Stimulated activated CD4-positive, alpha-beta T cell treated with anti-CD3 and anti-CD28 coated beads, Interleukin-1b, Interleukin-23, amount 100 ng/mL, for 4 hours (primary cell): ENCODE measurements around the gene NUTF2.
"Not testable (repeated sequence)": the region's sequence is repeated elsewhere in the genome, so short reads cannot be mapped to it uniquely, and the experiment has no call there.

Source experiments
- DNase-seq, 2 donors: peaks; one replicate each; pipeline ENCODE4 v3.0.0-alpha.2; 2020; ENCODE audit warnings: low read depth in 2 of 2

The NUTF2 gene

GRCh38 chr16:67864044-67864443 is 17.3 kb downstream of the NUTF2 start:
- not testable (repeated sequence) for DNase-seq

- DNase-seq = no peak
These were observed 17.9 kb downstream of the NUTF2 start for GRCh38 chr16:67864594-67864993.

DNA sequence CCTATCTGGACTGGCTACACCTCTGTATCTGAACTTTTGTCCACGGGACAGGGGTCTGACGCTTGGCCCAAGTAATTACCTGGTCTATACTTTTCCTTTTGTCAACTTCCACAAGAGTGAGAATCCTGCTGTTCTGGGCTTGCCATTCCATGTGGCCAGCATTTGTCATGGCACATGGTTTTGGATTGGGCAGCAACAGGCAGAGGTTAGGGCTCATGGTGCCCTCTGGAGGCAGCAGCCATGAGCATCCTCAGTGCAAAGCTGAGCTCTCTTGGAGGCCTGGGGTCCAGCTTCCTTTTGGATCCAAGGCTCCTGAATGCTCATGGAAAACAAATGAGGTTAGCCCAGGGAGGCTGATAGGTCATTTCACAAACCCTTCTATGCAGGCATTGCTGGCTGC is 18.6 kb downstream of the NUTF2 start:
- no peak for DNase-seq

- DNase-seq = no peak
These were observed 21.6 kb downstream of the NUTF2 start for GRCh38 chr16:67868290-67868689.

DNA sequence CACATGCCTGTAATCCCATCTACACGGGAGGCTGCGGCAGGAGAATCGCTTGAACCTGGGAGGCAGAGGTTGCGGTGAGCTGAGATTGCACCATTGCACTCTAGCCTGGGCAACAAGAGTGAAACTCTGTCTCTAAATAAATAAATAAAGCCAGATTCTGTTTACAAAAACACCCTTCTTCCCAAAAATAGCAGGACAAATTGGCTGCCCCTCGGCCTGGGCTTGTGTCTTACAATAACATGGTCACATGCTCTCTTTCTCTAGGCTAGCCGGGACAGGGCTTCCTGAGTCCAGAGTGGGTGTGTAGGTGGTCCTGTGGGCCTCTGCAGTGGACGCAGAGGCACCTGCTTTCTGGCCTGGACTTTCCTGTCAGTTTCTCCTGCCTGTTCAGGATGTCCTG is 22.9 kb downstream of the NUTF2 start:
- no peak for DNase-seq

DNA sequence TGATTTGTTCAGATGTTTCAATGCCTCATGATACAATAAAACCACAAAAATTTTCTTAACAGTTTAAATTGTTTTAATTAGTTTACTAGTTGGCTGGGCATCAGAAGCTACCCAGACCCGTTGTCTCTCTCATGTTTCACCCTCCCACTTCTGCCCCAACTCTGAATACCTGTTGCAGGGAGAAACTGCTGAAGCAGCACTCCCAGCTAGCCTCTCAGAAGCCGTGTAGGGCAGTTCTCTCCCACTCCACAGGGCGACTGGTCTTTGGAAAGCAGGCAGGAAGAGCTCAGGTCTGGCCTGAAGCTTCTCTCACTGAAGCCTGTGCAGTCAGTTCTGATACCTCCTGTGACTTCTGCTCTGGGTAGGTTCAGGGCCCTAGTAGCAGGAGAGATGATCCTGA is 24.5 kb downstream of the NUTF2 start:
- no peak for DNase-seq

DNA sequence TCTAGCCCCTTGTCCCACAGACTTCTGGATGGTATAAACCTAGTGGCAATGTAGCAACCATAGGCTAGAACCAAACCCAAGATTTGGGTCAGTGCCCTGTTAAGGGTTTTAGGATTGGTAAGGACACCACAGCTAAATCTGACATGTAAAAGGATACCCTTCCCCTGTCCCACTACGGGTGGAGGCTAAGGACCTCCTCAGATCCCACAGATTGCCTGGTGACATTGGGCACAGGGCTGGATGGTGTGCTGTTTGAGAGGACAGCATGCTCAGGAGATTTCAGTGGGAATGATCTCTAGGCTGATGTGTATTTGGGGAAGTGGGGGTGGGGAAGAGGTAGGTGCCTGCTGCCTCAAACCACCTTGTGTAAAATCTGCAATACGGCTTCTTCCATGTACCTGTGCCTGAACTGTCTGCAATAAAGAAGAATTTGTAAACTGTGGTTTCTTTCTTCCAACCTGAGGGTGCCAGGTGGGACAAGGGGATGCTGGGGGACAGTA is 25.4 kb downstream of the NUTF2 start:
- no peak for DNase-seq

DNA sequence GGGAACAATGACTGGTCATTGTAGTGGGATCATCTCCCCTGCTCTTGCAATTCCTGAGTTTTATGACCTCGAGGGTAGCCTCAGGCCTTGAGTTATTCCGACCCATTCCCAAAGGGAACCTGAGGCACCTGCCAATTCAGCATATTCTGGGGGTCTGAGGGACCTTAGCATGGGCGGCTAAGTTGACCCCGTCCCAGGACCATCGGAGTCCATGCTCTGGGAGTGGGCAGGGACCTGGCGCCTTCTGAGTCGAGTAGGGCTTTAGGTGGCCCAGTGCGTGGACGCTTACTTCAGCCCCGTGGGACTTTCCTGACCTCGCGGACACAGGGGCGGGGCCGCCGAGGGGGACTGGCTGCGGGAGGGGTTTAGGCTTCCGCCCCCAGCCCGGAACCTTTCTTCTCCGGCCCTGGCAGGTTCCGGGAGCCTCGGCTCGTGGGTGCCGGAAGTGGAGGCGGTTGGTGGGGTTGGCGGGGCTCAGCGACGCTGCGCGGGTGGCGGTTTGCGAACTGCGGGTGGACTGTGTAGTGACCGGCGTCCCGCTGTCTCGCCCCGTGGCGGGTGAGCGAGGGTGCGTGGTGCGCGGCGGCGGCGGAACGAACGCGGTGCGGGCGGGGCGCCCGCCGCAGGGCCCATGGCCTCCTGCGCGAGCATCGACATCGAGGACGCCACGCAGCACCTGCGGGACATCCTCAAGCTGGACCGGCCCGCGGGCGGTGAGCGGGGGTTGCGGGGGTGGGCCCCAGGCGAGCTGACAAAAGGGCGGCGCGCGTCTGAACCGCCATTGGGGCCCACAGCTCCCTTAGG is 26.1 kb downstream of the NUTF2 start, which contains the start of gene EDC4:
EDC4 (plus strand) TSS at position 422 of the 804 bp plus-strand sequence; CDS start at position 632, 210 bp downstream.
- DNase-seq = peak; percentile 82 to 84

DNA sequence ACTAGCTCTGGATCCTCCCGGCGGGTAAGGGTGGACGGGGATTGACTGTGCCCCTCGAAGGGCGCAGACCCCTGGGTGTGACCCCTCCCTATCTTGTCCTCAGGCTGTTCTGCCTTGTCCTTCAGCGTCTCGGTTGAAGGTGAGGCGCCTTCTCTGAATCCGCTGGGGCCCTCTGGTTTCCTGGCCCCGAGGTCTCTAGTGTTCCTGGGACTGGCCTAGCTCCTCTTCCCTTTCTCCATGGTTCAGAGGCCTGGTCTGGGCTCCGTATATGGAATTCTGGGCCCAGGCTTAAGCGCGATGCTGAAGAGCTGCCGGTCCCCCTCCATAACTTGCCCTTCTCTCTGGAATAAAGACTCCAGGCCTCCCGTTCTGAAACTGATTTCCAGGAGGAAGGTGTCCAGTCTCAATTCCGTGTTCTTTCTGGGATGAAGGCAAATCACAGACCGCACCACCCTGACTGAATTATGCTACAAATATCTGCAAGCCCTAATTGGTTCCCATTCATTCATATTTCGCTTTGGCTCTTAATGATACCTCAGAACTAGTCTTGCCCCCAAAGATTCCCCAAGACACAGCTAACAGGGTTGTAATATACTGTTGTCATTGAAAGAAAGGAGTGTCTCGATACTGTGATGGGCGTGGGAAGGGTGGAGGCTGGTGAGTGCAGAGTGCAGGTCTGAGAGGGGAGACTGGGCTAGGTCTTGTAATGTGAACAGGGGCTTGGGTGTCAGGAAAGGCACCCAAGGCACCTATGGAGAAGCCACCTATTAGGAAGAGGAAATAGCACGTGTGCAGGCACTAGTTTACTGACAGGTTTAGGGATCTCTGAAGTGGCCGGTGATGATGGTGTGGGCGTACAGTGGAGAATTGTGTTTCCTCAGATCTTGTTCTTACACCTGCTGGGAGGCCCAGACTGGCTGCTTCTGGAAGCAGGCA is 27.0 kb downstream of the NUTF2 start:
- DNase-seq = no peak

DNA sequence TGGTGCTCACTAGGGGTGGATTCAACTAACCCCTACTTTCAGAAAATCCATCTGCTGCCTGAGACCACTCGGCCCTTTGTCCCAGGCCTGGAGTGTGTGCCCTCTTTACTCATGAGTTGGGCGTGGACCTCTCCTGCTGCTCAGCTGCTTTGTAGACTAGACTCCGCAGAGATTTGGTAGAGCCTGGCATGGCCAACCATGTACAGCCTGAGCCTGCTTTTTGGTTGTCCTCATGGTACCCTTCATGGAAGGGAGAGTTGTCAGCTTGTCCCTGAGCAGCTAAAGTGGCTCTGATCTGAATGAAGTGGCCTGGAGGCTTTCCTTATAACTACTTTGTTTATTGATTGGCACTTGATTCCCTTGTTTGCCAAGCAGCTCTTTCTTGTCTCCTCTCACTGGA is 27.6 kb downstream of the NUTF2 start:
- no peak for DNase-seq

- DNase-seq = no peak
These were observed 30.3 kb downstream of the NUTF2 start for GRCh38 chr16:67877064-67877463.

DNA sequence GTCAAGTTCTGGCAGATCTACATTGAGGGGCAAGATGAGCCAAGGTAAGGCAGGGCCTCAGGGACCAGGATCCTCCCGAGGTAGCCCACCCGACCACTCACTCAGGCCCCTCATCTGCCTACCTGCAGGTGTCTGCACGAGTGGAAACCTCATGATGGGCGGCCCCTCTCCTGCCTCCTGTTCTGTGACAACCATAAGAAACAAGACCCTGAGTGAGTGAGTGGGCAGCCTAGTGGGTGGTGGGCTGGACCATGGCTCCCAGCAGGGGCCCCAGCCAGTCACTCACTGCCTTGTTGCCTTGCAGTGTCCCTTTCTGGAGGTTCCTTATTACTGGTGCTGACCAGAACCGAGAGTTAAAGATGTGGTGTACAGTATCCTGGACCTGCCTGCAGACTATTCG is 31.5 kb downstream of the NUTF2 start:
- no peak for DNase-seq

DNA sequence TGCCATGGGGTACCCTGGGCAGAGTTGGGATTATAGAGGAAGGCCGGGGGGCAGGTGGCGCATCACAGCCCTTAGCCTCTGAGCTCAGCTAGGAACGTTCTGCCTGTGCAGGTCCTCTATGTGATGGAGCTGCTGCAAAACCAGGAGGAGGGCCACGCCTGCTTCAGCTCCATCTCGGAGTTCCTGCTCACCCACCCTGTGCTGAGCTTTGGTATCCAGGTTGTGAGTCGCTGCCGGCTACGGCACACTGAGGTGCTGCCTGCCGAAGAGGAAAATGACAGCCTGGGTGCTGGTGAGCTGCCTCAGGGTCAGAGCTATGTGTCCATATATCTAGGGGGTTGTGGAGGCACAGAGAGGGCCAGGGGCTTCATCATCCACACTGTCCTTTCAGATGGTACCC is 32.1 kb downstream of the NUTF2 start:
- DNase-seq = no peak

- no peak for DNase-seq
These were observed 32.7 kb downstream of the NUTF2 start for GRCh38 chr16:67879462-67879861.

GRCh38 chr16:67879936-67880335 is 33.2 kb downstream of the NUTF2 start:
- DNase-seq = no peak

- no peak for DNase-seq
These were observed 33.9 kb downstream of the NUTF2 start for GRCh38 chr16:67880584-67880983.

- DNase-seq = no peak
These were observed 35.0 kb downstream of the NUTF2 start for GRCh38 chr16:67881621-67882161.

GRCh38 chr16:67882374-67883145 is 35.8 kb downstream of the NUTF2 start:
- no peak for DNase-seq

DNA sequence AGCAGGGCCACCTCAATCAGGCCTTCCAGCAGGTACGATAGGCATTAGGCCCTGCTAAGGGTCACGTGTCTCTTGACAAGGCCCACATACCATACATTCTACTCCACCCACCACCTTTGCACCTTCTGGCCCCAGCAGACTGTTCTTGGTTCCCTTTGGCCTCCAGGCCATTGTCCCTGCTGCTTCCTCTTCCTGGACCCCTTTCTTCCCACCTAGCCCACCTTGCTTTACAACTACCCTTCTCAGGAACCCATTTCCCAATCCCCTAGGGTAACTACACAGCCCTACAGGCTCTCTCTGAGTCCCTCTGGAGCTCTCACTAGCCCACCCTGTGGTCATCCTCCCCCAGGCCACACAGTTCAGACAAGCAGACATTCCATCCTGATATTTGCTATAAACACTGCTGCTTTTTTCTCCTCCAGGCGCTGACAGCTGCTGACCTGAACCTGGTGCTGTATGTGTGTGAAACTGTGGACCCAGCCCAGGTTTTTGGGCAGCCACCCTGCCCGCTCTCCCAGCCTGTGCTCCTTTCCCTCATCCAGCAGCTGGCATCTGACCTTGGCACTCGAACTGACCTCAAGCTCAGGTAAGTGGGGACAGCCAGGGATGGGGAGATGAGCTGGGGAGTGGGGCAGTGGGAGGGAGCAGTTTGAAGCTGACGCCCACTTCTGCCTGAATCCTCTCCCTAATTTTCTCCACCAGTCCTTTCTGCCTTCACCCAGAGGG is 36.6 kb downstream of the NUTF2 start:
- no peak for DNase-seq

GRCh38 chr16:67883872-67884261 is 37.1 kb downstream of the NUTF2 start:
- peak; percentile 68 to 75 for DNase-seq

- no peak for DNase-seq
These were observed 38.0 kb downstream of the NUTF2 start, which contains the start of gene NRN1L for GRCh38 chr16:67884684-67885083. TSS of gene NRN1L (plus strand) at chr16:67884885. CDS start at chr16:67884904, 19 bp downstream.
